Ovary (tissue), 3 donors: ENCODE results near the gene COBL.

Experiments used
- CTCF ChIP-seq, 3 donors: fragments of 450-650 bp in 2 of 3; fragments of 200-600 bp in 1 of 3; IDR thresholded peaks; one replicate each; pipeline versions ENCODE4 v1.5.1 to v1.8.0; 2016 to 2022; ENCODE audit warnings: antibody characterized with exemption in 3 of 3, mild to moderate bottlenecking in 1 of 3
- POLR2A ChIP-seq: fragments of 450-650 bp; IDR thresholded peaks from one replicate; pipeline ENCODE4 v1.6.1; 2017; ENCODE audit warnings: antibody characterized with exemption, mild to moderate bottlenecking, moderate library complexity
- donor health status: DM: no; HTN: no; CAD: no.

GRCh38 chr7:51255536-51256208 lies 60.9 kb downstream of the COBL start:
- no peak for TF ChIP-seq POLR2A
- no peak for TF ChIP-seq CTCF (IDR thresholded peaks at IDR 0.05)
